HCT116 (cell line): ENCODE data around the gene RNU6-9.

Source experiments
- EZH2 ChIP-seq: fragments of 200-600 bp; sonication (generic); IDR thresholded peaks from 2 replicates; pipeline ENCODE4 v1.6.1; 2017; ENCODE audit warnings: antibody characterized with exemption, mixed run types
- POLR2A ChIP-seq: IDR thresholded peaks from 2 replicates; pipeline ENCODE4 v1.7.0; 2011; ENCODE audit warnings: borderline replicate concordance; ENCODE audit not compliant: insufficient read depth, insufficient read length; ENCODE audit errors: extremely low read depth
- POLR2AphosphoS5 ChIP-seq: IDR thresholded peaks from 2 replicates; pipeline ENCODE4 v1.6.1; 2011; ENCODE audit warnings: mild to moderate bottlenecking, low read depth, low read length, moderate library complexity
- TF ChIP-seq, protein P1 (sequence below), 3 experiments: fragments of 200-600 bp in 1 of 3; sonication (generic) in 1 of 3; IDR thresholded peaks in 2 of 3; conservative IDR thresholded peaks in 1 of 3; 2 replicates each; pipeline ENCODE4 v1.5.1; 2012 to 2017; ENCODE audit warnings: low read depth in 2 of 3, low read length in 2 of 3, antibody characterized with exemption in 1 of 3, borderline replicate concordance in 1 of 3, control low read depth in 1 of 3, mild to moderate bottlenecking in 1 of 3, mixed read lengths in 1 of 3, mixed run types in 1 of 3, moderate library complexity in 1 of 3; ENCODE audit not compliant: insufficient read depth in 1 of 3

DNA sequence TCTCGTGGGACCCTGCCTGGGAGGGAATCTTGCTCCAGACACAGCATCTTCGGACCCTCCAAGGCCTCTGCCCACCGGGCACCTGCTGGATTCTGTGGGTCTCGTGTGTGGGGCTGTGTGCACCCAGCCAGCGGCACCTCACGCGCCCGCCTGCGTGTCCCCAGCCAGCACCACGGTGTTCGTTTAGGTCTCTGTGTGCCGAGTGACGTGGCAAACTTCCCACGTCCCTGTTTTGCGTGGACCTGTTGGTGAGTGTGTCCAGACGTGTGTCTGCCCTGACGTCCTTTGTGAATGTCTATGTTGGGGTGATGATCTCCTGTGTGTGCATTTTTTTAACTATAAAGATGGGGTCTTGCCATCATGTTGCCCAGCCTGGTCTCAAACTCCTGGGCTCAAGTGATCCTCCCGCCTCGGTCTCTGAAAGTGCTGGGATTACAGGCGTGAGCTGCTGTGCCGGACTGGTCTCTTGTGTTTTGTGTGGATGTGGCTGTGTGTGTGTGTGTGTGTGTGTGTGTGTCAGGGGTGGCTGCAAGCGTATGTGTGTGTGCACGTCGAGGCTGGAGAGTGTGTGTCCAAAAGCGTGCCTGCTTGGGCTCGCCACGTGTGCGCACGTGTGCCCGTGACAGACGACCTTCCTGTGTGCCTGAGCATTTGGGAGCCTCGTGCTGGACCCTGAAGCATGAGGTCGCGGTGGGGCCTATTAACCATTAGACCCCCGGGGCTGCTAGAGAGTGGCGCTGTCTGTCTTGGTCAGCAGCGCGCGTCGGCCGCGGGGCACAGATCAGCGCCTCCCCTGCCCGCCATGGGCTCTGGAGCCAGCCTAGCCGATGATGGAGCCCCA is 48.2 kb downstream of the RNU6-9 start:
- no peak for TF ChIP-seq EZH2
- no peak for TF ChIP-seq POLR2A
- TF ChIP-seq POLR2AphosphoS5: no peak
- TF ChIP-seq, protein P1, sequence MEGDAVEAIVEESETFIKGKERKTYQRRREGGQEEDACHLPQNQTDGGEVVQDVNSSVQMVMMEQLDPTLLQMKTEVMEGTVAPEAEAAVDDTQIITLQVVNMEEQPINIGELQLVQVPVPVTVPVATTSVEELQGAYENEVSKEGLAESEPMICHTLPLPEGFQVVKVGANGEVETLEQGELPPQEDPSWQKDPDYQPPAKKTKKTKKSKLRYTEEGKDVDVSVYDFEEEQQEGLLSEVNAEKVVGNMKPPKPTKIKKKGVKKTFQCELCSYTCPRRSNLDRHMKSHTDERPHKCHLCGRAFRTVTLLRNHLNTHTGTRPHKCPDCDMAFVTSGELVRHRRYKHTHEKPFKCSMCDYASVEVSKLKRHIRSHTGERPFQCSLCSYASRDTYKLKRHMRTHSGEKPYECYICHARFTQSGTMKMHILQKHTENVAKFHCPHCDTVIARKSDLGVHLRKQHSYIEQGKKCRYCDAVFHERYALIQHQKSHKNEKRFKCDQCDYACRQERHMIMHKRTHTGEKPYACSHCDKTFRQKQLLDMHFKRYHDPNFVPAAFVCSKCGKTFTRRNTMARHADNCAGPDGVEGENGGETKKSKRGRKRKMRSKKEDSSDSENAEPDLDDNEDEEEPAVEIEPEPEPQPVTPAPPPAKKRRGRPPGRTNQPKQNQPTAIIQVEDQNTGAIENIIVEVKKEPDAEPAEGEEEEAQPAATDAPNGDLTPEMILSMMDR (IDR thresholded peaks at IDR 0.05 in 2 of 3, conservative IDR thresholded peaks at IDR 0.05 in 1 of 3; ENCODE audit: borderline replicate concordance in 1 of 3, insufficient read depth in 1 of 3, low read depth in 2 of 3, low read length in 2 of 3): no peak
